ENCODE measurements around the gene TRIOBP.
A peak's percentile ranks its signal among the peaks of the same experiment; 100 is the strongest.

The TRIOBP gene

DNA sequence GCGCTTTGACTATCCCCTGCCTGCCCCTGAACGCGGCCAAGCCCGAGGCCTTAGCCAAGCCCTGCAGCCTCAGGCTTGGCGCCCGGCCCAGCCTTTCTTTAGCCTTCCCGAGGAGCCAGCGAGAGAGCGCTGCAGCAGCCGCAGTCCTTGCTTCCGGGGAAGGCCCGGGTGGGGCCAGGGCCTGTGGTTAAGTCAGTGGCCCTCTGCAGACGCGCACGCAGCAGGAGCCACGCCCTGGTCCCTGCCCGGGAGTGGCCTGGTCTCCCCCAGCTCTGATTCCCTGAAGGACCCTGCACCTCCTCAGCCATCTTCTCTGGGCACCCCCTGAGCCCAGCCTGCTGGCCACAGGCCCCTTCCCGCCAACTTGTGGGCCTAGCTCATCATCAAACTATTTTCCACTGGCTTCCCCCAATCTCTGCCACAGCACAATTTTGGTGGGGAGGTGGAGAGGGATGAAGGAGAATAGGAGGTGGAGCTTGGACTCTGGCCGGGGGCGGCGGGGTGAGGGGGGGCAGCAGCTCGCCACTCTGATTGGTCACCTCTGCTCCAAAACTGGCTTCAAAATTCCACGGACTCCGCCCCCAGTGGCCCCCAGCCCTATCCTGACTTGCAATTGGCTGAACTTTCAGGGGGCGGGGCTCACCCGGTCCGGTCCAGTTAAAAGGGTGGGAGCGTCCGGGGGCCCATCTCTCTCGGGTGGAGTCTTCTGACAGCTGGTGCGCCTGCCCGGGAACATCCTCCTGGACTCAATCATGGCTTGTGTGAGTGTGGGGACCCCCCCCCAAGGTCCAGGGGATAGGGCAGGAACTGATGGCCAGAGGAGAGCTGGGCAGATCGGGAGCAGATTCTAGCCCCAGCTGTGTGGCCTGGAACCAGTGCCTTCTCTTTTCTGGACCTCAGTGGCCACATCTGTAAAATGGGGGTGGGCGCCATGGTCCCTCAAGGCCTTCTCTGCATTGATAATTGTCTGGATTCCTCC, 21.6 kb upstream of the TRIOBP start, which contains the start of gene LGALS1 (continued):
- 0 out of 2 replicates have a peak, but pooled peaks have one; percentile 66 for TF ChIP-seq ZNF2 (tag by site-specific recombination; IDR thresholded peaks at IDR 0.05)
- no peak for TF ChIP-seq ZNF747 (tag by site-specific recombination; IDR thresholded peaks at IDR 0.05)
- TF ChIP-seq, protein P1, sequence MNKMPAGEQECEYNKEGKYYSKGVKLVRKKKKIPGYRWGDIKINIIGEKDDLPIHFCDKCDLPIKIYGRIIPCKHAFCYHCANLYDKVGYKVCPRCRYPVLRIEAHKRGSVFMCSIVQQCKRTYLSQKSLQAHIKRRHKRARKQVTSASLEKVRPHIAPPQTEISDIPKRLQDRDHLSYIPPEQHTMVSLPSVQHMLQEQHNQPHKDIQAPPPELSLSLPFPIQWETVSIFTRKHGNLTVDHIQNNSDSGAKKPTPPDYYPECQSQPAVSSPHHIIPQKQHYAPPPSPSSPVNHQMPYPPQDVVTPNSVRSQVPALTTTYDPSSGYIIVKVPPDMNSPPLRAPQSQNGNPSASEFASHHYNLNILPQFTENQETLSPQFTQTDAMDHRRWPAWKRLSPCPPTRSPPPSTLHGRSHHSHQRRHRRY (tag by site-specific recombination; IDR thresholded peaks at IDR 0.05): no peak
- TF ChIP-seq TSHZ1 (tag by site-specific recombination; IDR thresholded peaks at IDR 0.05; ENCODE audit: borderline replicate concordance): no peak
- peak; percentile 89 for TF ChIP-seq SP2 (tag by site-specific recombination; IDR thresholded peaks at IDR 0.05)
- peak; percentile 91 for TF ChIP-seq ZNF449 (tag by site-specific recombination; IDR thresholded peaks at IDR 0.05)
- TF ChIP-seq ZNF311 (tag by site-specific recombination; IDR thresholded peaks at IDR 0.05; ENCODE audit: borderline replicate concordance): no peak
- TF ChIP-seq, protein P2, sequence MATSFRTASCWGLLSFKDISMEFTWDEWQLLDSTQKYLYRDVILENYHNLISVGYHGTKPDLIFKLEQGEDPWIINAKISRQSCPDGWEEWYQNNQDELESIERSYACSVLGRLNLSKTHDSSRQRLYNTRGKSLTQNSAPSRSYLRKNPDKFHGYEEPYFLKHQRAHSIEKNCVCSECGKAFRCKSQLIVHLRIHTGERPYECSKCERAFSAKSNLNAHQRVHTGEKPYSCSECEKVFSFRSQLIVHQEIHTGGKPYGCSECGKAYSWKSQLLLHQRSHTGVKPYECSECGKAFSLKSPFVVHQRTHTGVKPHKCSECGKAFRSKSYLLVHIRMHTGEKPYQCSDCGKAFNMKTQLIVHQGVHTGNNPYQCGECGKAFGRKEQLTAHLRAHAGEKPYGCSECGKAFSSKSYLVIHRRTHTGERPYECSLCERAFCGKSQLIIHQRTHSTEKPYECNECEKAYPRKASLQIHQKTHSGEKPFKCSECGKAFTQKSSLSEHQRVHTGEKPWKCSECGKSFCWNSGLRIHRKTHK (tag by site-specific recombination; IDR thresholded peaks at IDR 0.05): no peak
- TF ChIP-seq ZNF658 (tag by site-specific recombination; IDR thresholded peaks at IDR 0.05): no peak
- no peak for TF ChIP-seq ZNF202 (tag by site-specific recombination; IDR thresholded peaks at IDR 0.05; ENCODE audit: borderline replicate concordance)
- TF ChIP-seq ZBTB26 (tag by site-specific recombination; optimal IDR thresholded peaks at IDR 0.05): peak; percentile 47
- no peak for TF ChIP-seq ZNF621 (tag by site-specific recombination; IDR thresholded peaks at IDR 0.05)
- TF ChIP-seq, protein P3, sequence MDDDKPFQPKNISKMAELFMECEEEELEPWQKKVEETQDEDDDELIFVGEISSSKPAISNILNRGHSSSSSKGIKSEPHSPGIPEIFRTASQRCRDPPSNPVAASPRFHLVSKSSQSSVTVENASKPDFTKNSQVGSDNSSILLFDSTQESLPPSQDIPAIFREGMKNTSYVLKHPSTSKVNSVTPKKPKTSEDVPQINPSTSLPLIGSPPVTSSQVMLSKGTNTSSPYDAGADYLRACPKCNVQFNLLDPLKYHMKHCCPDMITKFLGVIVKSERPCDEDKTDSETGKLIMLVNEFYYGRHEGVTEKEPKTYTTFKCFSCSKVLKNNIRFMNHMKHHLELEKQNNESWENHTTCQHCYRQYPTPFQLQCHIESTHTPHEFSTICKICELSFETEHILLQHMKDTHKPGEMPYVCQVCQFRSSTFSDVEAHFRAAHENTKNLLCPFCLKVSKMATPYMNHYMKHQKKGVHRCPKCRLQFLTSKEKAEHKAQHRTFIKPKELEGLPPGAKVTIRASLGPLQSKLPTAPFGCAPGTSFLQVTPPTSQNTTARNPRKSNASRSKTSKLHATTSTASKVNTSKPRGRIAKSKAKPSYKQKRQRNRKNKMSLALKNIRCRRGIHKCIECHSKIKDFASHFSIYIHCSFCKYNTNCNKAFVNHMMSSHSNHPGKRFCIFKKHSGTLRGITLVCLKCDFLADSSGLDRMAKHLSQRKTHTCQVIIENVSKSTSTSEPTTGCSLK (tag by site-specific recombination; IDR thresholded peaks at IDR 0.05): no peak
- TF ChIP-seq ZNF521 (tag by site-specific recombination; IDR thresholded peaks at IDR 0.05): no peak
- TF ChIP-seq ZNF571 (tag by site-specific recombination; IDR thresholded peaks at IDR 0.05): no peak
- TF ChIP-seq ZNF121 (tag by site-specific recombination; IDR thresholded peaks at IDR 0.05): no peak
- TF ChIP-seq WT1 (tag by site-specific recombination; IDR thresholded peaks at IDR 0.05): no peak
- TF ChIP-seq KLF1 (tag by site-specific recombination; IDR thresholded peaks at IDR 0.05): peak; percentile 98
- TF ChIP-seq RBAK (tag by site-specific recombination; IDR thresholded peaks at IDR 0.05): no peak
- TF ChIP-seq REPIN1 (tag by site-specific recombination; IDR thresholded peaks at IDR 0.05; ENCODE audit: low read depth): no peak
- no peak for TF ChIP-seq ZNF843 (tag by site-specific recombination; IDR thresholded peaks at IDR 0.05)
- peak; percentile 96 for TF ChIP-seq ZBTB48 (tag by site-specific recombination; IDR thresholded peaks at IDR 0.05)
- TF ChIP-seq PBX3 (CRISPR knock-in tag; IDR thresholded peaks at IDR 0.05): 0 out of 2 replicates have a peak, but pooled peaks have one; percentile 35
- no peak for TF ChIP-seq ZNF350 (tag by site-specific recombination; IDR thresholded peaks at IDR 0.05)
- no peak for TF ChIP-seq ZNF274 (IDR thresholded peaks at IDR 0.05; ENCODE audit: low read length)
- no peak for TF ChIP-seq ZNF274 (tag by site-specific recombination; IDR thresholded peaks at IDR 0.05; ENCODE audit: borderline replicate concordance)
- no peak for TF ChIP-seq ZNF544 (tag by site-specific recombination; IDR thresholded peaks at IDR 0.05)

Data from HEK293 (cell line).